OCI-LY3 (cell line): ENCODE results near the gene METAP1.

Experiments used
- CTCF ChIP-seq: fragments of 200-600, 300-600 bp; sonication (generic); IDR thresholded peaks from 2 replicates; pipeline ENCODE4 v1.5.1; 2014; ENCODE audit warnings: antibody characterized with exemption, low read length, low read depth
- EZH2phosphoT487 ChIP-seq: fragments of 200-600 bp; shearing (Covaris generic); IDR thresholded peaks from 2 replicates; pipeline ENCODE4 v1.6.1; 2018; ENCODE audit warnings: antibody characterized with exemption, mixed run types, low read depth

DNA sequence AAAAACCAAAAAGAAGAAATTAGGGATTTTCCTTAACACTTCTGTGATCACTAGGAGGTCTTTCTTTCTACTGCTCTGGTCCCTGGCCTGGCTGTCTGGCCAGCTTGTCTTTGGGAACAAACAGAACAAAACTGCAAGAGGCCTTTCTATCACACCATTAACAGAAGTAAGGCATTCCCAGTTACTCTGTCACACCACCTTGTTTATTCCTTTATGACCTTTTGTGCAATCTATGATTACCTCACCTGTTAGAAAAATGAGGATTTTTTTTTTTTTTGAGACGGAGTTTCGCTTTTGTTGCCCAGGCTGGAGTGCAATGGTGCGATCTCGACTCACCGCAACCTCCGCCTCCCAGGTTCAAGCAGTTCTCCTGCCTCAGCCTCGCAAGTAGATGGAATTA lies 3.0 kb downstream of the METAP1 start:
- TF ChIP-seq EZH2phosphoT487 (no peak), CTCF (no peak)
